Measurements from ENCODE around the gene IFI44.

The IFI44 gene

DNA sequence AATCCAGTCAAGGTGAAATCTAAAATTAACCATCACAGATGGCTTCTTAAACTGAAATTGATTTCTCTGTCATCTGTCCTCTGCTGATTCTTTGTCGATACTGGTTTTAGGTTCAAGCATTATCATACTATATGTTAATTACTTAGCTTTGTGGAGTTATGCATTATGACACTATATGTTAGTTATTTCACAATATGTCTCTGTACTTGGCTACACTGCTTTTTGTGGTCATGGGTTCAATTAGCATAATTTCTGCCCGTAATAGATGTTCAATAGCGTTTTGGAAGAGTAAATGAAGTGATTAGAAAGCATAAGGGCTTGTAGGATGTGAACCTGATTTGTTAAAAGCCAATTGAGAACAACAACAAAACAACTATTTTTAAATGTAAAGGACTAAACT is 28.2 kb downstream of the IFI44 start:
- Histone ChIP-seq H3K4me3 (ENCODE audit: low read depth, low read length) (no peak overlapping the region), H3K27me3 (replicated peaks) (no peaks in the 10 kb centered on the region), H3K27ac (no peak overlapping the region), H3K36me3 (replicated peaks) (no peaks in the 10 kb centered on the region)
- TF ChIP-seq, protein P1, sequence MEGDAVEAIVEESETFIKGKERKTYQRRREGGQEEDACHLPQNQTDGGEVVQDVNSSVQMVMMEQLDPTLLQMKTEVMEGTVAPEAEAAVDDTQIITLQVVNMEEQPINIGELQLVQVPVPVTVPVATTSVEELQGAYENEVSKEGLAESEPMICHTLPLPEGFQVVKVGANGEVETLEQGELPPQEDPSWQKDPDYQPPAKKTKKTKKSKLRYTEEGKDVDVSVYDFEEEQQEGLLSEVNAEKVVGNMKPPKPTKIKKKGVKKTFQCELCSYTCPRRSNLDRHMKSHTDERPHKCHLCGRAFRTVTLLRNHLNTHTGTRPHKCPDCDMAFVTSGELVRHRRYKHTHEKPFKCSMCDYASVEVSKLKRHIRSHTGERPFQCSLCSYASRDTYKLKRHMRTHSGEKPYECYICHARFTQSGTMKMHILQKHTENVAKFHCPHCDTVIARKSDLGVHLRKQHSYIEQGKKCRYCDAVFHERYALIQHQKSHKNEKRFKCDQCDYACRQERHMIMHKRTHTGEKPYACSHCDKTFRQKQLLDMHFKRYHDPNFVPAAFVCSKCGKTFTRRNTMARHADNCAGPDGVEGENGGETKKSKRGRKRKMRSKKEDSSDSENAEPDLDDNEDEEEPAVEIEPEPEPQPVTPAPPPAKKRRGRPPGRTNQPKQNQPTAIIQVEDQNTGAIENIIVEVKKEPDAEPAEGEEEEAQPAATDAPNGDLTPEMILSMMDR (IDR thresholded peaks at IDR 0.05; ENCODE audit: low read depth, low read length, missing control alignments): no peak
- no peak for DNase-seq
- in situ Hi-C loops (cut with HindIII; ENCODE audit: low pct_ligation_motif_present, low sequenced_read_pairs): no loop called here

- no peak overlapping the region for H3K27ac ChIP-seq
- in situ Hi-C loops (cut with HindIII; ENCODE audit: low pct_ligation_motif_present, low sequenced_read_pairs): no loop called here
- TF ChIP-seq, protein P1 (IDR thresholded peaks at IDR 0.05; ENCODE audit: low read depth, low read length, missing control alignments): no peak
- no peak for DNase-seq
- no peak overlapping the region for H3K4me3 ChIP-seq (ENCODE audit: low read depth, low read length)
- no peaks in the 10 kb centered on the region for H3K36me3 ChIP-seq (replicated peaks)
- no peaks in the 10 kb centered on the region for H3K27me3 ChIP-seq (replicated peaks)
Observed at GRCh38 chr1:78678324-78678723, 28.7 kb downstream of the IFI44 start.

GRCh38 chr1:78681265-78681664 is 31.6 kb downstream of the IFI44 start:
- in situ Hi-C loops (cut with HindIII; ENCODE audit: low pct_ligation_motif_present, low sequenced_read_pairs): no loop called here
- TF ChIP-seq, protein P1 (IDR thresholded peaks at IDR 0.05; ENCODE audit: low read depth, low read length, missing control alignments): no peak
- Histone ChIP-seq H3K36me3 (replicated peaks) (no peaks in the 10 kb centered on the region), H3K27ac (no peak overlapping the region), H3K4me3 (ENCODE audit: low read depth, low read length) (no peak overlapping the region), H3K27me3 (replicated peaks) (no peaks in the 10 kb centered on the region)
- DNase-seq: no peak

DNA sequence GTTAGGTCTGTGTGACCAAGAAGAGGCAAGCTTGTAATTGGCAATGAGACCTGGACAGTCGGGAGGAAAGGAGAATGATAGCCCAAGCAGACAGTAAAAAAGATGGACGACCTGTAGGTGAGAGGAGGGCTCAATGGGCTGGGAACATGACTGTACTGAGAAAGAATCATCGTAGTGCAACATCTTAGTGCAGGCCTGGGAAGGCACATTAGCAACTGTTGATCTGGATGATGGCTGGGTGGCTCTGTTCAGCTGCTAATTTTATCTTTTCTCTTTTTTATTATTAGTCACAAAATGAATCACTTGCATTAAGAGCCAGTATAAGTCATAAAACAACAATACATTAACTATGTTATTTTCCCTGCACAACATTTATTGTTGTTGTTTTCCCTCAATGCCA is 32.9 kb downstream of the IFI44 start:
- TF ChIP-seq, protein P1 (IDR thresholded peaks at IDR 0.05; ENCODE audit: low read depth, low read length, missing control alignments): no peak
- no peak overlapping the region for H3K4me3 ChIP-seq (ENCODE audit: low read depth, low read length)
- H3K27ac ChIP-seq: no peak overlapping the region
- no peak for DNase-seq
- H3K27me3 ChIP-seq (replicated peaks): no peaks in the 10 kb centered on the region
- no peaks in the 10 kb centered on the region for H3K36me3 ChIP-seq (replicated peaks)
- in situ Hi-C loops (cut with HindIII; ENCODE audit: low pct_ligation_motif_present, low sequenced_read_pairs): no loop called here

DNA sequence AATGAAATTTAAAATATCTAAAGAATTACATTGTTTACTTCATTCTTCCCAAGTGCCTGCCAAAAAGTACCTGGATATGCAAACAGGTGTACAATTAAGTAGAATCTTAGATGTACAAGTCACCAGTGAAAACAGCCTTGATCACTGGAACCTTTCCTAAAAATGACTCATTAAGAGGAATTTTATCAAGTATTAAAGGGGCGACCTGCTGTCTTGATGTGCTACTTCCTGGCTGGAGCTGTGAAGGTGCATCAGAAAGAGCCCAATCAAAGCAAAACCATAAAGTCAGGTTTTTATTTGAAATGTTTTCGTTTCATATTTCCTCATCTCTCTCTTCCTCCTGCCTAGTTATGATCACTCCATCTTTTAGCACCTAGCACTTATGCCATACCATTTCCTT is 33.4 kb downstream of the IFI44 start:
- Histone ChIP-seq H3K4me3 (ENCODE audit: low read depth, low read length) (no peak overlapping the region), H3K27ac (no peak overlapping the region), H3K36me3 (replicated peaks) (no peaks in the 10 kb centered on the region), H3K27me3 (replicated peaks) (no peaks in the 10 kb centered on the region)
- in situ Hi-C loops (cut with HindIII; ENCODE audit: low pct_ligation_motif_present, low sequenced_read_pairs): no loop called here
- no peak for DNase-seq
- TF ChIP-seq, protein P1 (IDR thresholded peaks at IDR 0.05; ENCODE audit: low read depth, low read length, missing control alignments): no peak

DNA sequence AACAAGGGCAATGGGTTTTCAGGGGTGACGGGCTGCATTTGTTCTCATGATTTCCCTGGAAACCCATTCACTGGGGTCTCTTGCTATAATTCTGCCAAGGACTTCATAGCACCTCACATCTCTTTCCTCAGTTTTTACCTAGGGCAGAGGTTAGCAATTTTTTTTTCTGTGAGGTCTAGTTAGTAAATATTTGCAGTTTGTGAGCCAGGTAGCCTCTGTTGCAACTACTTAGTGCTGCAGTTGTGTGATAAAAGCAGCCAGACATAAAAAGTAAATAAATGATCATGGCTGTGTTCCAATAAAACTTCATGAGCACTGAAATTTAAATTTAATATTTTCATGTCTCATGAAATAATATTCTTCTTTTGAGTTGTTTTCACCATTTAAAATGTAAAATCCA is 37.7 kb downstream of the IFI44 start:
- Histone ChIP-seq H3K27ac (no peak overlapping the region), H3K36me3 (replicated peaks) (no peaks in the 10 kb centered on the region), H3K4me3 (ENCODE audit: low read depth, low read length) (no peak overlapping the region), H3K27me3 (replicated peaks) (no peaks in the 10 kb centered on the region)
- DNase-seq: no peak
- in situ Hi-C loops (cut with HindIII; ENCODE audit: low pct_ligation_motif_present, low sequenced_read_pairs): no loop called here
- TF ChIP-seq, protein P1 (IDR thresholded peaks at IDR 0.05; ENCODE audit: low read depth, low read length, missing control alignments): no peak

All from brain microvascular endothelial cell (primary cell).